Kidney (tissue), 14 donors: ENCODE measurements around the gene EPYC. TPM values are rescaled to one million over a fixed set of nuclear protein-coding genes. Genes with fewer than 3 reads are reported as not detected.
A peak's percentile ranks its signal among the peaks of the same experiment; 100 is the strongest.

Experiments used
- DNase-seq, 5 donors: peaks; one replicate each; pipeline ENCODE4 v3.0.0-alpha.2; 2013 to 2020
- FAIRE-seq: peaks from 2 replicates; lab custom pipeline; 2012; peaks lifted over from hg19 to GRCh38; lab: Jason Lieb, UNC
- H3K27ac ChIP-seq, 2 donors: one replicate each; pipeline ENCODE4 v1.7.0; 2013; ENCODE audit warnings: low read depth in 2 of 2, low read length in 2 of 2, inconsistent platforms in 1 of 2
- H3K27me3 ChIP-seq: one replicate; pipeline ENCODE4 v1.7.1; 2013; ENCODE audit warnings: low read length, inconsistent platforms; ENCODE audit not compliant: control insufficient read depth, insufficient read depth
- H3K36me3 ChIP-seq, 3 donors: one replicate each; pipeline versions ENCODE4 v1.7.0 to v1.7.1; 2013; ENCODE audit warnings: low read length in 3 of 3, control low read depth in 1 of 3, inconsistent platforms in 1 of 3; ENCODE audit not compliant: insufficient read depth in 3 of 3, control insufficient read depth in 2 of 3
- H3K4me1 ChIP-seq, 3 donors: one replicate each; pipeline versions ENCODE4 v1.7.0 to v1.7.1; 2013; ENCODE audit warnings: low read length in 3 of 3, inconsistent platforms in 1 of 3, low read depth in 1 of 3; ENCODE audit not compliant: control insufficient read depth in 2 of 3, insufficient read depth in 2 of 3
- H3K4me3 ChIP-seq, 3 donors: one replicate each; pipeline versions ENCODE4 v1.7.0 to v1.8.1; 2013; ENCODE audit warnings: low read length in 3 of 3, control low read depth in 1 of 3, inconsistent platforms in 1 of 3
- H3K9ac ChIP-seq, 3 donors: one replicate each; pipeline versions ENCODE4 v1.7.0 to v1.7.1; 2013; ENCODE audit warnings: low read length in 3 of 3, control low read depth in 1 of 3, inconsistent platforms in 1 of 3
- H3K9me3 ChIP-seq, 3 donors: one replicate each; pipeline versions ENCODE4 v1.7.0 to v1.7.1; 2013; ENCODE audit warnings: low read length in 3 of 3, control low read depth in 1 of 3, inconsistent platforms in 1 of 3; ENCODE audit not compliant: control insufficient read depth in 2 of 3, insufficient read depth in 1 of 3
- CTCF ChIP-seq: IDR thresholded peaks from 3 replicates; pipeline ENCODE4 v1.5.1; 2012; ENCODE audit warnings: mild to moderate bottlenecking, moderate library complexity, borderline replicate concordance; ENCODE audit not compliant: insufficient read depth; ENCODE audit errors: extremely low read depth
- intact Hi-C: fragments of 100-400 bp; cut with DNase I; formaldehyde crosslinking; loops from one replicate; pipeline ENCODE4 v1.11.1; 2022
- polyA plus RNA-seq: library from polyadenylated mRNA; stranded (reverse); fragments of 350-450 nt; fragmentation: Illumina TruSeq; extraction: RNeasy Lipid Tissue Mini Kit (QIAGEN cat#74804); gene quantifications from one replicate; pipeline ENCODE4 v1.2.3, GENCODE V29; 2014; ENCODE audit warnings: low read depth, low replicate concordance; ENCODE audit not compliant: insufficient read depth
- total RNA-seq: library from RNA; stranded (reverse); fragmentation: NEBNext Ultra II Directional; extraction: Animal tissue kit (Norgen Biotek cat#: 25700); gene quantifications from one replicate; pipeline ENCODE4 v1.2.1, GENCODE V29; 2021
- donor health status: control.
- donor health status: control.
- donor health status: control.
- donor health status: control.
- donor health status: control.
- donor health status: DM: yes; HTN: yes; CAD: no.
- donor health status: Normal renal cell carcinoma (clear cell type).

Gene EPYC
- total and polyA plus RNA-seq, 2 donors from 2014 or later = not detected

GRCh38 chr12:90945070-90945649, 59.6 kb downstream of the EPYC start:
- H3K36me3 ChIP-seq = no peaks in the 10 kb centered on the region
- no peak overlapping the region for H3K4me3 ChIP-seq
- peak; percentile 97 for FAIRE-seq
- no peaks in the 10 kb centered on the region for H3K27me3 ChIP-seq
- H3K9ac ChIP-seq = no peak overlapping the region
- DNase-seq = peak in 1 of 5 donors; percentile 41
- no peaks in the 10 kb centered on the region for H3K9me3 ChIP-seq
- H3K4me1 ChIP-seq = no peaks in the 10 kb centered on the region
- peak; percentile 41 for TF ChIP-seq CTCF
- intact Hi-C loops = no loop called here
- H3K27ac ChIP-seq = no peak overlapping the region

DNA sequence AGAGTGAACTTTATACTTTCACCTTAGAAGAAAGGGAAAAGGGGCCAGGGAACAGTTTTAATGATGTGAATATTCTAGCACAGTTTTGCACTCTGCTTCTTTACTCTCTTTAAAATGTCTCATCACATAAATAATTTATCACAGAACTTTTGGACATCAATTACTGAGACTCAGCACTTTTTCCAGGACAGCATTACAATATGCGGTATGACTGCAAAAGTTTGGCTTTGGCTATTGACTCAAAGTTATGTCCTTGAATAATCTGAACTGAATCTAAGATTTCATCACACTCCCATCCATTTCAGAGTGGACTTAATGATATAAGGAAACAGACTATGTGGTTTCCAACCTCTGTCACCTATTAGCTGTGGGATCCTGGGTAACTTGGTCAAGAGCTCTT, 61.5 kb downstream of the EPYC start:
- FAIRE-seq = no peak
- Histone ChIP-seq H3K27me3 (no peaks in the 10 kb centered on the region), H3K9me3 (no peaks in the 10 kb centered on the region), H3K4me1 (no peaks in the 10 kb centered on the region), H3K27ac (no peak overlapping the region), H3K4me3 (no peak overlapping the region), H3K36me3 (no peaks in the 10 kb centered on the region), H3K9ac (no peak overlapping the region)
- DNase-seq = no peak
- TF ChIP-seq CTCF = no peak
- intact Hi-C loops = no loop called here

- Histone ChIP-seq H3K4me3 (no peak overlapping the region), H3K9me3 (no peaks in the 10 kb centered on the region), H3K27me3 (no peaks in the 10 kb centered on the region), H3K36me3 (no peaks in the 10 kb centered on the region), H3K27ac (no peak overlapping the region), H3K9ac (no peak overlapping the region), H3K4me1 (no peaks in the 10 kb centered on the region)
- TF ChIP-seq CTCF = peak; percentile 53
- peak in 2 of 5 donors; percentile 19 to 56 for DNase-seq
- FAIRE-seq = peak; percentile 19
- intact Hi-C loops = no loop called here
Observed at GRCh38 chr12:90940872-90941499, 63.8 kb downstream of the EPYC start.
